Natural killer cell treated with Interleukin-12 subunit alpha and Interleukin-12 subunit beta and Interleukin-15 and Interleukin-18, amount 100 ng/mL, for 72 hours (primary cell): ENCODE results near the gene SLC6A19. TPM values are rescaled to one million over a fixed set of nuclear protein-coding genes. Genes with fewer than 3 reads are reported as not detected.
A peak's percentile ranks its signal among the peaks of the same experiment; 100 is the strongest.
"Not testable (repeated sequence)": the region's sequence is repeated elsewhere in the genome, so short reads cannot be mapped to it uniquely, and the experiment has no call there.

Source experiments
- ATAC-seq, 2 donors: fragments of 150-1000 bp; cut with Tn5 transposase in 1 of 2; sonication (Bioruptor Pico), chemical (Tn5 transposase) in 1 of 2; 2 replicates each; pipeline ENCODE4 v1.10.0; 2021
- DNase-seq: peaks from one replicate; pipeline ENCODE4 v3.0.0; 2022; ENCODE audit warnings: low spot score
- H3K27ac Mint-ChIP-seq, 2 donors: 1 replicate in 1 of 2; 2 replicates in 1 of 2; pipeline ENCODE4 v1.8.0; 2022; ENCODE audit warnings: mixed read lengths in 2 of 2, mild to moderate bottlenecking in 1 of 2, moderate library complexity in 1 of 2
- H3K27me3 Mint-ChIP-seq, 2 donors: 1 replicate in 1 of 2; 2 replicates in 1 of 2; pipeline ENCODE4 v1.8.0; 2022; ENCODE audit warnings: mixed read lengths in 2 of 2
- H3K36me3 Mint-ChIP-seq: one replicate; pipeline ENCODE4 v1.8.0; 2022; ENCODE audit warnings: mixed read lengths
- H3K4me1 Mint-ChIP-seq, 2 donors: 1 replicate in 1 of 2; 2 replicates in 1 of 2; pipeline ENCODE4 v1.8.0; 2022; ENCODE audit warnings: low read depth in 2 of 2, mixed read lengths in 2 of 2, mild to moderate bottlenecking in 1 of 2
- H3K4me3 Mint-ChIP-seq: one replicate; pipeline ENCODE4 v1.8.0; 2022; ENCODE audit warnings: mixed read lengths
- H3K9me3 Mint-ChIP-seq: 2 replicates; pipeline ENCODE4 v1.8.0; 2022; ENCODE audit warnings: mixed read lengths
- total RNA-seq, 2 donors: library from RNA; stranded (reverse); gene quantifications; one replicate each; pipeline ENCODE4 v1.2.3, GENCODE V29; 2022

The SLC6A19 gene
- total RNA-seq, 2 donors from 2014 or later: not detected

DNA sequence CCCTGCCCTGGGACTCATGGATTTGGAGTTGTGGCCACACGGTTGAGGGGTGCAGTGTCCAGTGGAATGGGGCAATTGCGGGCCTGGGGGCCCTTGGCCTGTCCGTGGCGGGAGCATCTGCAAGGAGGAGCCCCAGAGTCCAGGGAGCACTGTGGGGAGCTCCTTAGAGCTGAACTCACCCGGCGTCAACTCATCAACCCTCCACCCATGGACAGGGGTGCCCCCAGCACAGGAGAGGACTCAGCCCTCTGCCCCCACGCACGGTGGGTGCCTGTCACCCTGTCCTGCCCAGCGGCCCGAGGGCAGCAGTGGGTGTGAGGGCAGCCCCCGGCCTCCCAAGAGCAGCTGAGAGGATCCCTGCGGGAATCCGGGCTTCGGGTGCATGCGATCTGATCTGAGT lies 23.2 kb downstream of the SLC6A19 start:
- ATAC-seq (no peak), DNase-seq (no peak)
- Mint-ChIP-seq H3K4me1 (peaks cover 11 to 16% of the 10 kb centered on the region in 2 donors), H3K9me3 (no peaks in the 10 kb centered on the region), H3K27ac (no peak overlapping the region), H3K27me3 (peaks cover 19 to 22% of the 10 kb centered on the region in 2 donors), H3K36me3 (no peaks in the 10 kb centered on the region), H3K4me3 (no peak overlapping the region)

DNA sequence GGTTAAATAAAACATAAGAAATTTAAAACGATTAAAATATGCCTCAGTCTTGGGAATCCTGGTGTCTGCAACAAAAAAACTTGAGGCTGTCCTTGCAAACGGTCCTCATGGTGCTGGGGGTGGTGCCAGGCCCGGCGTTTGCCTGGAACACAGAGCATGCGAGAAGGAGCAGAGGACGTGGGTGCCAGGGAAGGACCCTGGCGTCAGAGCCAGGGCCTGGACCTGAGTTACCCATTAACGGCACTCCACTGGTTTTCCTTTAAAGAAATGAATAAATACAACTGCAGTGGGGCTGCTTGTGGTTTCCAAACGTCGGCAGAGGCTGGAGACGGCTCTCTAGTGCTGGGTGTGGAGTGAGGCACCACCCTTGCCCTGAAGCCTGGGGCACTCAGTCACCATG lies 23.7 kb downstream of the SLC6A19 start, which contains the start of gene SLC6A18:
SLC6A18 (plus strand) TSS at position 301 of the 400 bp plus-strand sequence; CDS start at position 398, 97 bp downstream.
- Mint-ChIP-seq H3K27me3 (peaks cover 22% of the 10 kb centered on the region in 2 donors), H3K9me3 (no peaks in the 10 kb centered on the region), H3K4me1 (peaks cover 11 to 16% of the 10 kb centered on the region in 2 donors), H3K36me3 (no peaks in the 10 kb centered on the region), H3K4me3 (no peak within 1 kb of the TSS), H3K27ac (no peak within 1 kb of the TSS)
- no peak for DNase-seq
- ATAC-seq: no peak

DNA sequence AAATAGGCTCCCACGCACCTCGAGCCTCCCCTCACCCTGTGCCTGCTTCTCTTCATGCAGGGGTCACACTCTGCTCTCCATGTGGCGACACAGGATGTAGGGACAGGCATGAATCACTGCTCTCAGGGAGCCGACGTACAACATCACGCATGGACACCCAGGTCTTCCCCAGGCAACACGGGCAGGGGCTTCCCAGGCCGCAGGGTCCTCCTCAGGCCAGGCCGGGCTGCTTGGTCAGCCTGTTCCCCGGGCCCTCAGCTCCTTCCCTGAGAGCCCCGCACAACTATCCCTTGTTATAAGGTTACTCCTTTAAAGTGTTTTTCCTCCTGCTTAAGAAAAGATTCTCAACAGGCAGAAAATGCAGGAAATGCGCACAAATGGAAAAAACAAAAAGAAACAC lies 24.8 kb downstream of the SLC6A19 start:
- DNase-seq (no peak), ATAC-seq (no peak)
- peaks cover 11 to 16% of the 10 kb centered on the region in 2 donors for H3K4me1 Mint-ChIP-seq
- H3K4me3 Mint-ChIP-seq: no peak overlapping the region
- no peaks in the 10 kb centered on the region for H3K9me3 Mint-ChIP-seq
- H3K27me3 Mint-ChIP-seq: peaks cover 22 to 25% of the 10 kb centered on the region in 2 donors
- H3K36me3 Mint-ChIP-seq: no peaks in the 10 kb centered on the region
- no peak overlapping the region for H3K27ac Mint-ChIP-seq

DNA sequence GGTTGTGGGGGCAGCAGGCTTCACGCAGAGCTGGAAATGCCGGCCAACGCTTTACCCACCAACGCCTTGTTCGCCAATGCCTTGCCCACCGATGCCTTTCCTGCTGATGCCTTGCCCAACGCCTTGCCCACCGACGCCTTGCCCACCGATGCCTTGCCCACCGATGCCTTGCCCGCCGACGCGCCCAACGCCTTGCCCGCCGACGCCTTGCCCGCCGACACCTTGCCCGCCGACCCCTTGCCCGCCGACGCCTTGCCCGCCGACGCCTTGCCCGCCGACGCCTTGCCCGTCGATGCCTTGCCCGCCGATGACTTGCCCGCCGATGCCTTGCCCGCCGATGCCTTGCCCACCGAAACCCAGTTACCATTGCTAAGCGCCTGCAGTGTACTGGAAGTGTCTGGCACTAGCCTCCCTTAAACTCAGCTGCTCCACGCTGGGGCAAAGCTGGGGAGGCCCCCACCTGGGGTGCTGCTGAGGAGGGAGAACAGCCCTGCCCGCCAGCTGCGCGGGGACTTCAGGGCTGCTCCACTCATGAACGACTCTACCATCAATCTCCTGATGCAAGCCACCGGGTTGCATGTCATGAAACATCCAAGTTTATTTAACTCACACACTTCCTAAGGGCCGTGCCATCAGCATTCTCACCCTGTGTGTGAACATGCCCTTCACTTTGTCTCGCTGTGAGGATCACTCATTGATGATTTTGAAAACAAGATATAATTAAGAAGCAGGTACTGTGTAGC lies 25.6 kb downstream of the SLC6A19 start:
- peaks cover 22 to 25% of the 10 kb centered on the region in 2 donors for H3K27me3 Mint-ChIP-seq
- ATAC-seq (no peak), DNase-seq (no peak)
- peaks cover 11 to 16% of the 10 kb centered on the region in 2 donors for H3K4me1 Mint-ChIP-seq
- no peaks in the 10 kb centered on the region for H3K36me3 Mint-ChIP-seq
- no peak overlapping the region for H3K27ac Mint-ChIP-seq
- no peaks in the 10 kb centered on the region for H3K9me3 Mint-ChIP-seq
- no peak overlapping the region for H3K4me3 Mint-ChIP-seq

DNA sequence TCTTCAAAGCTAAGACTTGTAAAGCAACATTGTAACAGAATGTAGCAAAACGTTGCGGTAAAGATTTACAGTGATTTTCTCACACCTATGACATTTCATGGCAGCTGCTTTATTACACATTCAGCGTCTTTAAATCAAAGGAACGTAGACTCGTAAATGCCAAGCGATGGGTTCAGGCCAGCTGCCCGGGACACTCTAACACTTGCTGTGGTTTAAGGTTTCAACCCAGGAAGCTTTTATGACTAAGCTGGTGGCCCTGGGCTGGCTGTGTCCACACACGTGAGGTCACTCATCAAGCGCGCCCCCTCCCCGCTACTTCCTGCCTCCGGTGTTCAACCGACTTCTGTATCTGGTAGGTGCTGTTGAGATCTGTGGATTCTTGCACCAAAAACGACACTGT lies 26.3 kb downstream of the SLC6A19 start:
- DNase-seq: no peak
- Mint-ChIP-seq H3K27ac (no peak overlapping the region), H3K4me1 (peaks cover 11 to 16% of the 10 kb centered on the region in 2 donors), H3K27me3 (peaks cover 22 to 25% of the 10 kb centered on the region in 2 donors), H3K4me3 (no peak overlapping the region), H3K9me3 (no peaks in the 10 kb centered on the region), H3K36me3 (no peaks in the 10 kb centered on the region)
- peak in 1 of 2 donors; percentile 46 for ATAC-seq

DNA sequence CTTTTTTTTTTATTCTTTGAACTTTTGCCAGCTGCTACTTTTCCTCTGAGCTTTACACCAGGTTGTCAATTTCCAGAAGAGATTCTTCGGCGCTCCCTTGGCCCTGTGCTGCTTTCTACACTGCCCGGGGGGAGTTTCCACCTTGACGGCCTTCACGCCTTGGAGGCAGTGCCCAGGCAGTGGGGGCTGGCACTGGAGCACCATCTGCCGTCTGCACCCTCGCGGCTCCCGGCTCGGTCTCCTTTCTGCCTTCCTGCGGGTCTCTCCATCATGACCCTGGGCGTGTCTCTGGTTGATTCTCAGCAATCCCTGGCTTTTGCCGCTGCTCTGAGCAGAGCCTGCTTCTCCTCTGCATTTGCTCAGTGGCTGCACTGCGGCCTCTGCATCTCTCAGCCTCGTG lies 26.7 kb downstream of the SLC6A19 start:
- Mint-ChIP-seq H3K9me3 (no peaks in the 10 kb centered on the region), H3K27me3 (peaks cover 22 to 25% of the 10 kb centered on the region in 2 donors), H3K27ac (peak overlapping the region in 1 of 2 donors; percentile 37), H3K4me1 (peaks cover 11 to 16% of the 10 kb centered on the region in 2 donors), H3K36me3 (no peaks in the 10 kb centered on the region), H3K4me3 (no peak overlapping the region)
- DNase-seq: no peak
- no peak for ATAC-seq

DNA sequence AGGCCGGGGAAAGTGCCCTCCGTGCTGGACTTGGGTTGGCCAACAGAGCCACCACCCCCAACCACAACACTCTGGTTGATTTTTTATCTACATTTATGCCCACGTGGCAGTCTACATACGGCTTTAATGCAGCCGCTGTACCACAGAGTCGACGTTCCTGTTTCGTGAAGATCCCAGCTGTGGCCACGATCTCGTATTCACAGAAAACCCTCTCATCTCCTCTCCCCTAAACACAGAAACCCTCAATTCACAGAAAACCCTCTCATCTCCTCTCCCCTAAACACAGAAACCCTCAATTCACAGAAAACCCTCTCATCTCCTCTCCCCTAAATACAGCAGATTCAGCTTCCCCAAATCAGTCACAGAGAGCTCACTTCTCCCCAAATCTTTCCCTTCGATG lies 27.6 kb downstream of the SLC6A19 start:
- H3K36me3 Mint-ChIP-seq, ATAC-seq, DNase-seq, H3K27ac Mint-ChIP-seq, H3K9me3 Mint-ChIP-seq, H3K4me3 Mint-ChIP-seq: not testable (repeated sequence)
- Mint-ChIP-seq H3K27me3 (peaks cover 22 to 25% of the 10 kb centered on the region in 2 donors), H3K4me1 (peaks cover 11 to 16% of the 10 kb centered on the region in 2 donors)

DNA sequence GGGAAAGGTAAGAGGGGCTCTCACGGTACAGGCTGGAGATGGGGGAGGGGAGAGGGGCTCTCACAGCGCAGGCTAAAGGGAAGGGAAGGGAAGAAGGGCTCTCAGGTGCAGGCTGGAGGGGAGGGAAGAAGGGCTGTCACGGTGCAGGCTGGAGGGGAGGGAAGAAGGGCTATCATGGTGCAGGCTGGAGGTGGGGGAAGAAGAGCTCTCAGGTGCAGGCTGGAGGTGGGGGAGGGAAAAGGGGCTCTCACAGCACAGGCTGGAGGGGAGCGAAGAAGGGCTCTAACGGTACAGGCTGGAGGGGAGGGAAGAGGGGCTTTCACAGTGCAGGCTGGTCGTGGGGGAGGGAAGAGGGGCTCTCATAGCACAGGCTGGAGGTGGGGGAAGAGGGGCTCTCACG lies 28.4 kb downstream of the SLC6A19 start:
- DNase-seq (no peak), ATAC-seq (peak in 1 of 2 donors; percentile 41)
- Mint-ChIP-seq H3K9me3 (no peaks in the 10 kb centered on the region), H3K36me3 (no peaks in the 10 kb centered on the region), H3K27me3 (peaks cover 22 to 25% of the 10 kb centered on the region in 2 donors), H3K27ac (no peak overlapping the region), H3K4me1 (peaks cover 11 to 16% of the 10 kb centered on the region in 2 donors), H3K4me3 (no peak overlapping the region)

DNA sequence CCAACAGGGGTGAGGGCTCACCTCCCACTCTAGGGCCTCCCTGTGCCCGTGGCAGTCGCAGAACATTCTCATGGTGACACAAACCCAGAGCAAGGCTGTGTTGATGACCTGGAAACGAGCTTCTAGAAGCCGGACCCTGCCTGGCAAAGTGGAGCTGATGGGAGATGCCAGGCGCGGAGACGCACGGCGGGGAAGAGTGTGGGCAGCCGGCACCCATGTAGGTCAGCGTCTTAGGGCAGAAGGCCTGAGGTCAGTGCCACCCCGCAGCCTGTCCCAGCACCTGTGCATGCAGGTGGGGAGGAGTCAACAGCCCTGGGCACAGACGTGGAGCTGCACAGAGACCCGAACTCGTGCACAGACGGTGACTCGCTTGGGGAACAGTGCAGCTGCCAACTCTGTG lies 29.2 kb downstream of the SLC6A19 start:
- H3K36me3 Mint-ChIP-seq: peaks cover under 1% of the 10 kb centered on the region
- H3K4me1 Mint-ChIP-seq: peaks cover 11 to 16% of the 10 kb centered on the region in 2 donors
- H3K4me3 Mint-ChIP-seq: no peak overlapping the region
- peaks cover 22 to 25% of the 10 kb centered on the region in 2 donors for H3K27me3 Mint-ChIP-seq
- no peak for DNase-seq
- no peak overlapping the region for H3K27ac Mint-ChIP-seq
- H3K9me3 Mint-ChIP-seq: no peaks in the 10 kb centered on the region
- no peak for ATAC-seq

DNA sequence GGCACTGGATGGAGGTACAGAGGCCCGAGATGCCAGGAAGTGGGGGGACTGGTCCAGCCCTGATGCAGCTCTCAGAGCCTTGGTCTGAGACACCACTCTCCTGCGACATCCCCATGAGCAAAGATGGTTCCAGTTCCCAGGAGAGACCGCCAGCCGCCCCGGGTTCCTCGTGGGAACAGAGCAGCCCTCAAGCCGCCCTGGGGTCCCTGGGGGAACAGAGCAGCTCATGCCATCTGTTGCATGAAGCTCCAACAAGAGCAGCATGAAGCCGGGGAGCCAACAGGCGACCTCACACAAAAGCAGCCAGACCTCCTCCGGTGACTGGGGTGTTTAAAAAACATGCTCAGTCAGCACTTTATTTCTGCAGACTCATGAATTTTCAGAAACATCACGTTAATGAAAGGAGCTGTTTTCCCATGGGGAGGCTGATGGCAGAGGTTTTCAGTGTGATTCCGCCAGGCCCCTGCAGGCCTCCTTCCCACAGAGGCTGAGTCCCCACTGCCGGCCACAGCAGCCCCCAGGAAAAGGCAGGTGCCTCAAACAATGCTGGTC lies 30.0 kb downstream of the SLC6A19 start:
- Mint-ChIP-seq H3K4me1 (peaks cover 11 to 16% of the 10 kb centered on the region in 2 donors), H3K9me3 (peaks cover 5% of the 10 kb centered on the region), H3K27ac (no peak overlapping the region), H3K36me3 (peaks cover 8% of the 10 kb centered on the region), H3K27me3 (peaks cover 28% of the 10 kb centered on the region in 2 donors), H3K4me3 (no peak overlapping the region)
- DNase-seq (no peak), ATAC-seq (no peak)

DNA sequence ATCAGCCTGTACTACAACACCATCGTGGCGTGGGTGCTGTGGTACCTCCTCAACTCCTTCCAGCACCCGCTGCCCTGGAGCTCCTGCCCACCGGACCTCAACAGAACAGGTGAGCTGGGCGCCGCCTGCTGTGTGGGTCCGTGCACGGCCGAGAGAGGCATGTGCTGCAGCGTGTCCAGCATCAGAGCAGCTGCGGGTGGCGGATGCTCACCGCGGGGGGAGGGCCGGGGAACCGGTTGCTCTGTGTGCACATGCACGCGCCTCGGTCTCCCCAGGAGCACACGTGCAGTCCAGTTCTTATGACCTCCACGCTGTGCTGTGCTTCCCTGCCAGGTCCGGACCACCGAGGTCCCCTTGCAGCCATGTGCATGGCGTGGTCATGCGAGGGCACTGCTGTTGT lies 31.4 kb downstream of the SLC6A19 start:
- no peak for ATAC-seq
- Mint-ChIP-seq H3K9me3 (peaks cover 7% of the 10 kb centered on the region), H3K4me1 (peaks cover 6 to 8% of the 10 kb centered on the region in 2 donors), H3K27ac (no peak overlapping the region), H3K36me3 (peaks cover 8% of the 10 kb centered on the region), H3K27me3 (peaks cover 20 to 27% of the 10 kb centered on the region in 2 donors), H3K4me3 (no peak overlapping the region)
- no peak for DNase-seq

DNA sequence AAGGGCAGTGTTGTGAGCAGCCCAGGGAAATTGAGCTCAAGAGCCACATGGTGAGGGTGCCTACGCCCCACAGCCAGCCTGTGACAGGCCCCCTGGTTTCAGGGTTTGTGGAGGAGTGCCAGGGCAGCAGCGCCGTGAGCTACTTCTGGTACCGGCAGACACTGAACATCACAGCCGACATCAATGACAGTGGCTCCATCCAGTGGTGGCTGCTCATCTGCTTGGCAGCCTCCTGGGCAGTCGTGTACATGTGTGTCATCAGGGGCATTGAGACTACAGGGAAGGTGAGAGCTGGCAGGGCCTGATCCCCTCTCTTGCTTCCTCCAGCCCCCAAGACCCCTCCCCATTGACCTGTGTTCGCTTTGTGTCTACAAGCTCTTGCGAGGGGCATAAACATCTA lies 34.0 kb downstream of the SLC6A19 start:
- H3K4me3 Mint-ChIP-seq: no peak overlapping the region
- ATAC-seq (no peak), DNase-seq (no peak)
- H3K9me3 Mint-ChIP-seq: peaks cover 7% of the 10 kb centered on the region
- H3K4me1 Mint-ChIP-seq: no peaks in the 10 kb centered on the region
- peaks cover 8% of the 10 kb centered on the region for H3K36me3 Mint-ChIP-seq
- no peak overlapping the region for H3K27ac Mint-ChIP-seq
- peaks cover 6 to 8% of the 10 kb centered on the region in 2 donors for H3K27me3 Mint-ChIP-seq

DNA sequence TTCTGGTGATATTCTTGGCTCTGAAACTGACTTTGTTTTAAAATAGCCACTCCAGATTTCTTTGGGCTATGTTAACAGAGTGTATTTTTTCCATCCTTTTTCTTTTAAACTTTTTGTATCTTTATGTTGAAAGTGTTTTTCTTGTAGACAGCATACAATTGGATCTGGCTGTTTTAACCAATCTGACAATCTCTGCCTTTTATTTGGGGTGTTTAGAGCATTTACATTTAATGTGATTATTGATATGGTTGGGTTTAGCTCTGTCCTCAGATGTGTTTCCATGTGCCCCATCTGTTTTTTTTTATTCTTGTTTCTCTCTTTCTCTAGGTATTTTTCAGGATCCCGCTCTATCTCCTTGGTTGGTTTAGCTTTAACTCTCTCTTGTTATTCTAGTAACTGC lies 34.4 kb downstream of the SLC6A19 start:
- Mint-ChIP-seq H3K9me3 (peaks cover 7% of the 10 kb centered on the region), H3K27ac (no peak overlapping the region), H3K4me3 (no peak overlapping the region), H3K36me3 (peaks cover 8% of the 10 kb centered on the region), H3K27me3 (peaks cover 6% of the 10 kb centered on the region in 2 donors), H3K4me1 (no peaks in the 10 kb centered on the region)
- DNase-seq (no peak), ATAC-seq (no peak)

DNA sequence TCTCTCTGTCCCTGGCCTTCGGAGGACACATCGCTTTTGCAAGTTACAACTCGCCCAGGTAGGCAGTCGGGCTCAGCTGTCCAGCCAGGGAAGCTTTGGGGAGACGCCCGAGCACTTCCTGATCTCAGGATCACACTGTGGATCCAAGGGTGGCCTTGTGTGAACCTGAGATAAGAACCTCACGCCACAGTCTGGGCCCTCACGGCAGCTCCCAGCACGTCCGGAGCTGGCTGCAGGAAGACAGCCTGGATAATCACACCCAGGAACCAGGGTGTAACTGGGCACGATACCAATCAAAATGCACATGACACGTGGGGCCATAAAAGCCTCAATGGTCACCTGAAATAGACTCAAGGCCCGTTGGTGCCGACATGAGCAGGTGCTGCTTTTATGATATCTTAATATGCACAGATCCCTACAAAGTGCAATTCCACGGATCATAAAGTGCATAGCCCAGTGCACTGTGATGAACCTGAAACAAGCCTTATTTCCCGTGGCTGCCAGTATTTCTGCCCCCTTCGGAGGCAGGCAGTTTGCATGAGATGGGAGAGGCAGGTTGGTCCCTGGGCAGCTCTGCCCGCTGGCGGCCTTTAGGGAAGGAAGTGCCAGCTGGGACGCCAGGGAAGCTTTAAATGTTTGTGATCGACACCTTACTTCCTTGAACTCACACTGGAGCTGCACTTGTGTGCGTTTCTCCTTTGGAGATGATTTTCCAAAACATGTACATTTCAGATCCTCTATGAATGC lies 38.3 kb downstream of the SLC6A19 start:
- Mint-ChIP-seq H3K9me3 (peaks cover 7% of the 10 kb centered on the region), H3K27ac (no peak overlapping the region), H3K36me3 (peaks cover 8% of the 10 kb centered on the region), H3K27me3 (peaks cover 6% of the 10 kb centered on the region in 2 donors), H3K4me3 (no peak overlapping the region), H3K4me1 (no peaks in the 10 kb centered on the region)
- DNase-seq (no peak), ATAC-seq (no peak)
